GM21367 (cell line): ENCODE results near the gene IRAG1.
"Not testable (repeated sequence)": the region's sequence is repeated elsewhere in the genome, so short reads cannot be mapped to it uniquely, and the experiment has no call there.

Experiments
- ATAC-seq: cut with Tn5 transposase; IDR thresholded peaks from one replicate; pipeline ENCODE4 v1.9.1; 2021; ENCODE audit not compliant: unreplicated experiment

The IRAG1 gene

GRCh38 chr11:10709299-10710086 lies 15.9 kb upstream of the IRAG1 start:
- ATAC-seq, result no peak

- ATAC-seq, result no peak
Observed at GRCh38 chr11:10708131-10708530, 14.6 kb upstream of the IRAG1 start.

GRCh38 chr11:10701982-10702381 lies 8.4 kb upstream of the IRAG1 start:
- ATAC-seq, result no peak

GRCh38 chr11:10699072-10699471 lies 5.5 kb upstream of the IRAG1 start:
- ATAC-seq, result no peak

- ATAC-seq, result no peak
Observed at GRCh38 chr11:10697323-10697620, 3.7 kb upstream of the IRAG1 start.

GRCh38 chr11:10696468-10697322 lies 3.1 kb upstream of the IRAG1 start:
- no peak for ATAC-seq

- ATAC-seq, result no peak
Observed at GRCh38 chr11:10695833-10696232, 2.3 kb upstream of the IRAG1 start.

- no peak for ATAC-seq
Observed at GRCh38 chr11:10694486-10695239, 1.1 kb upstream of the IRAG1 start.

GRCh38 chr11:10692531-10693115 lies 932 bp downstream of the IRAG1 start:
- no peak for ATAC-seq

GRCh38 chr11:10688401-10688800 lies 5.2 kb downstream of the IRAG1 start:
- no peak for ATAC-seq

- ATAC-seq, result no peak
Observed at GRCh38 chr11:10686311-10686710, 7.2 kb downstream of the IRAG1 start.

GRCh38 chr11:10683429-10683828 lies 10.1 kb downstream of the IRAG1 start:
- no peak for ATAC-seq

GRCh38 chr11:10680956-10681487 lies 12.5 kb downstream of the IRAG1 start:
- ATAC-seq, result no peak

GRCh38 chr11:10680279-10680678 lies 13.3 kb downstream of the IRAG1 start:
- ATAC-seq, result not testable (repeated sequence)

GRCh38 chr11:10679644-10680043 lies 13.9 kb downstream of the IRAG1 start:
- no peak for ATAC-seq

- ATAC-seq, result no peak
Observed at GRCh38 chr11:10678101-10678500, 15.5 kb downstream of the IRAG1 start.

GRCh38 chr11:10676919-10677318 lies 16.6 kb downstream of the IRAG1 start:
- ATAC-seq, result no peak

GRCh38 chr11:10674911-10675440 lies 18.6 kb downstream of the IRAG1 start:
- no peak for ATAC-seq

- no peak for ATAC-seq
Observed at GRCh38 chr11:10674440-10674855, 19.1 kb downstream of the IRAG1 start.

GRCh38 chr11:10673501-10674062 lies 20.0 kb downstream of the IRAG1 start:
- ATAC-seq, result no peak
